IMR-90 (cell line): ENCODE measurements around the gene TCF19. TPM values are rescaled to one million over a fixed set of nuclear protein-coding genes. Genes with fewer than 3 reads are reported as not detected.

Experiments used
- ATAC-seq: fragments of 200-7000 bp; cut with Tn5 transposase; 2 replicates; pipeline ENCODE4 v1.9.1; 2020; ENCODE audit warnings: low read depth, mild to moderate bottlenecking, moderate library complexity
- BruUV-seq: library from RNA; stranded (reverse); fragments of 400-500 nt; replicated peaks from 2 replicates; lab custom pipeline; 2021; lab: Mats Ljungman, UMichigan
- CTCF ChIA-PET: fragments of 300-600 bp; formaldehyde crosslinking; extraction: SDS; loops from one replicate; lab custom pipeline; 2021; ENCODE audit warnings: antibody characterized with exemption; lab: Yijun Ruan, JAX
- POLR2A ChIA-PET: fragments of 300-600 bp; sonication (Branson Sonifier 250); formaldehyde crosslinking; loops from one replicate; lab custom pipeline; 2022; ENCODE audit warnings: antibody characterized with exemption; ENCODE audit not compliant: unreplicated experiment; lab: Charles Lee
- DNase-seq: peaks from one replicate; pipeline ENCODE4 v3.0.0; 2013
- H2AFZ ChIP-seq: replicated peaks from 2 replicates; pipeline ENCODE3; 2013; ENCODE audit warnings: low read length, mild to moderate bottlenecking; ENCODE audit not compliant: poor library complexity
- H2AK5ac ChIP-seq: 2 replicates; pipeline ENCODE4 v1.6.1; 2013; ENCODE audit warnings: low read depth, low read length, inconsistent platforms
- H2AK9ac ChIP-seq: replicated peaks from 2 replicates; pipeline ENCODE3; 2013; ENCODE audit warnings: mild to moderate bottlenecking, low read depth, low read length, moderate library complexity; ENCODE audit not compliant: poor library complexity
- H2BK120ac ChIP-seq: 2 replicates; pipeline ENCODE4 v1.6.1; 2013; ENCODE audit warnings: low read depth, low read length, inconsistent platforms
- H2BK15ac ChIP-seq: 3 replicates; pipeline ENCODE4 v1.6.1; 2013; ENCODE audit warnings: low read depth, low read length, inconsistent platforms
- H2BK20ac ChIP-seq: 2 replicates; pipeline ENCODE4 v1.6.1; 2013; ENCODE audit warnings: low read depth, mild to moderate bottlenecking, inconsistent platforms, low read length, moderate library complexity
- H2BK5ac ChIP-seq: 2 replicates; pipeline ENCODE4 v1.6.1; 2013; ENCODE audit warnings: mild to moderate bottlenecking, low read depth, low read length, inconsistent platforms; ENCODE audit not compliant: poor library complexity, severe bottlenecking
- H3K14ac ChIP-seq: replicated peaks from 2 replicates; pipeline ENCODE4 v1.6.1; 2013; ENCODE audit warnings: low read depth, low read length, inconsistent platforms
- H3K18ac ChIP-seq: 2 replicates; pipeline ENCODE4 v1.6.1; 2013; ENCODE audit warnings: low read depth, low read length, control low read depth
- H3K23ac ChIP-seq: 2 replicates; pipeline ENCODE4 v1.6.1; 2013; ENCODE audit warnings: low read depth, low read length, inconsistent platforms
- H3K27ac ChIP-seq: 2 replicates; pipeline ENCODE4 v1.5.1; 2013; ENCODE audit warnings: mild to moderate bottlenecking, control low read depth, low read length; ENCODE audit not compliant: insufficient read depth
- H3K27me3 ChIP-seq: 2 replicates; pipeline ENCODE4 v1.6.1; 2013; ENCODE audit warnings: low read length; ENCODE audit not compliant: control insufficient read depth, insufficient read depth
- H3K36me3 ChIP-seq: 2 replicates; pipeline ENCODE4 v1.6.1; 2013; ENCODE audit warnings: low read length, mixed read lengths; ENCODE audit not compliant: control insufficient read depth, insufficient read depth
- H3K4ac ChIP-seq: 2 replicates; pipeline ENCODE4 v1.6.1; 2013; ENCODE audit warnings: low read depth, low read length, inconsistent platforms
- H3K4me1 ChIP-seq: 2 replicates; pipeline ENCODE4 v1.6.1; 2013; ENCODE audit warnings: low read length, mixed read lengths; ENCODE audit not compliant: control insufficient read depth, insufficient read depth
- H3K4me2 ChIP-seq: 2 replicates; pipeline ENCODE4 v1.6.1; 2013; ENCODE audit warnings: low read depth, mild to moderate bottlenecking, control low read depth, low read length, moderate library complexity
- H3K4me3 ChIP-seq: 2 replicates; pipeline ENCODE4 v1.5.1; 2013; ENCODE audit warnings: low read depth, mild to moderate bottlenecking, control low read depth, low read length, moderate library complexity; ENCODE audit not compliant: insufficient read depth
- H3K56ac ChIP-seq: 2 replicates; pipeline ENCODE4 v1.6.1; 2013; ENCODE audit warnings: low read length, inconsistent platforms; ENCODE audit not compliant: insufficient read depth; ENCODE audit errors: extremely low read depth
- H3K79me1 ChIP-seq, 2 experiments: 2 replicates each; pipeline ENCODE4 v1.6.1; 2013; ENCODE audit warnings: low read length in 2 of 2, inconsistent platforms in 1 of 2, low read depth in 1 of 2
- H3K9ac ChIP-seq: 2 replicates; pipeline ENCODE4 v1.6.1; 2013; ENCODE audit warnings: low read depth, low read length, control low read depth
- H3K9me1 ChIP-seq: 2 replicates; pipeline ENCODE4 v1.6.1; 2013; ENCODE audit warnings: low read length, inconsistent platforms; ENCODE audit not compliant: insufficient read depth
- H3K9me3 ChIP-seq: 2 replicates; pipeline ENCODE4 v1.6.1; 2013; ENCODE audit warnings: low read length; ENCODE audit not compliant: control insufficient read depth, insufficient read depth
- H4K20me1 ChIP-seq: 2 replicates; pipeline ENCODE4 v1.6.1; 2013; ENCODE audit warnings: low read length, inconsistent platforms; ENCODE audit not compliant: insufficient read depth
- H4K5ac ChIP-seq: 2 replicates; pipeline ENCODE4 v1.6.1; 2013; ENCODE audit warnings: mild to moderate bottlenecking, low read depth, low read length, control low read depth
- H4K8ac ChIP-seq, 2 experiments: 2 replicates each; pipeline ENCODE4 v1.6.1; 2013; ENCODE audit warnings: low read depth in 2 of 2, low read length in 2 of 2, control low read depth in 1 of 2, inconsistent platforms in 1 of 2
- H4K91ac ChIP-seq: 2 replicates; pipeline ENCODE4 v1.6.1; 2013; ENCODE audit warnings: low read depth, low read length, inconsistent platforms; ENCODE audit not compliant: insufficient read depth
- BHLHE40 ChIP-seq: fragments of 150-350 bp; IDR thresholded peaks from 2 replicates; pipeline ENCODE4 v1.6.1; 2016; ENCODE audit warnings: mild to moderate bottlenecking, low read depth, low read length
- CHD1 ChIP-seq: IDR thresholded peaks from 2 replicates; pipeline ENCODE4 v1.6.1; 2012; ENCODE audit warnings: low read depth, low read length, improper control_type of control experiment
- ELK1 ChIP-seq: fragments of 150-350 bp; IDR thresholded peaks from 2 replicates; pipeline ENCODE4 v1.6.1; 2016; ENCODE audit warnings: low read depth, mild to moderate bottlenecking, low read length, moderate library complexity, borderline replicate concordance
- FOS ChIP-seq: fragments of 150-350 bp; IDR thresholded peaks from 2 replicates; pipeline ENCODE4 v1.6.1; 2016; ENCODE audit warnings: low read depth, low read length
- MAFK ChIP-seq: IDR thresholded peaks from 2 replicates; pipeline ENCODE4 v1.6.1; 2012; ENCODE audit warnings: low read depth, low read length, improper control_type of control experiment
- MAZ ChIP-seq: IDR thresholded peaks from 2 replicates; pipeline ENCODE4 v1.6.1; 2012; ENCODE audit warnings: low read depth, mild to moderate bottlenecking, low read length, improper control_type of control experiment, moderate library complexity, borderline replicate concordance
- NFE2L2 ChIP-seq: fragments of 150-350 bp; IDR thresholded peaks from 2 replicates; pipeline ENCODE4 v1.6.1; 2016; ENCODE audit warnings: low read depth, mild to moderate bottlenecking, low read length
- POLR2A ChIP-seq: IDR thresholded peaks from 2 replicates; pipeline ENCODE4 v1.6.1; 2012; ENCODE audit warnings: mild to moderate bottlenecking, low read depth, low read length
- WGBS, 2 experiments: methylation state at CpG; one replicate each; pipeline versions ENCODE4 v1.1.5 to v1.1.7; 2013; ENCODE audit warnings: missing lambda C conversion rate in 2 of 2; ENCODE audit not compliant: insufficient read length in 1 of 2; ENCODE audit errors: extremely low coverage in 2 of 2; 5-methylcytosine and 5-hydroxymethylcytosine counted together
- dilution Hi-C: fragments of 300-500 bp; cut with HindIII; formaldehyde crosslinking; loops from one replicate; pipeline ENCODE4 v1.14.3; 2018; ENCODE audit warnings: low sequenced_read_pairs; ENCODE audit not compliant: unreplicated experiment
- in situ Hi-C: fragments of 300-500 bp; cut with MboI; formaldehyde crosslinking; loops from 3 replicates; pipeline ENCODE4 v1.14.3; 2019; ENCODE audit warnings: low sequenced_read_pairs, inconsistent platforms, mixed read lengths
- intact Hi-C: fragments of 100-400 bp; cut with micrococcal nuclease; formaldehyde crosslinking; loops from 2 replicates; pipeline ENCODE4 v1.10.0; 2022
- polyA plus RNA-seq, 3 experiments: library from polyadenylated mRNA; depleted of rRNA; stranded (reverse); fragments of >200 nt; gene quantifications; 2 replicates each; pipeline ENCODE4 v1.2.3, GENCODE V29; 2012; ENCODE audit warnings: low replicate concordance in 1 of 3
- total RNA-seq: library from RNA; depleted of rRNA; stranded (reverse); fragments of >200 nt; gene quantifications from 2 replicates; pipeline ENCODE4 v1.2.3, GENCODE V29; 2012

The TCF19 gene
- total and polyA plus RNA-seq, 2 of the 4 experiments (the other 2 are of a cell fraction): 13.1 to 14.2 TPM

DNA sequence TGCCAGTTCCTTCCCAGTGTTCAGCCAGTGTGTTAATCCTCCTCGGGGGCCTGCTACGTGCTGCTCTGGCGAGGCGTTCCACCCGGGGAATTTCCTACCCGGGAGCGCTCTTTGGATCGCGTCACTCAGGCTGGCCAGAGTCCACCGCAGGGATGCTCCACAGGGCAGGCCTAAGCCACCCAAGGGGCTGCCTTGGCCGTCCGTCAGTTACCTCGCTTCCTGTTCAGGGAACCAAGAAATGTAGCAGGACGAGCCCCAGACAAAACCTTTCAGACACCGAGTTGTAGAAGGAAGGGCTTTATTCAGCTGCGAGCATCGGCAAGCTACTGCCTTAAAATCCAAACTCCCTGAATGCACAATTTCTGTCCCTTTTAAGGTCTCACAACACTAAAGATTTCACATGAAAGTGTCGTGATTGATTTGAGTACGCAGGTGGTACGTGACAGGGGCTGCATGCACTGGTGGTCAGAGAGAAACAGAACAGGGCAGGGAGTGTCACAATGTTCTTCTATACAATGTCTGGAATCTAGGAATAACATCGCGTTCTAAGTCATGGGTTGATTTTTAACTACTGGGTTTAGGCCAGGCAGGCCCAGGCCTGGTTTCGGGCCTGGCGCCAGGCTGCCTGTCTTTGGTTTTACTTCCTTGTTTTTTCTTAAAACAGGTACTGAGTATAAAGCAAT is 27.8 kb downstream of the TCF19 start:
- no peak overlapping the region for H3K23ac ChIP-seq
- H3K4ac ChIP-seq: no peak overlapping the region
- H2AFZ ChIP-seq: no peak overlapping the region
- ChIA-PET POLR2A (interaction anchor here (0.9 kb wide), 1 partner anchor 36 kb away, joined by 18 read pairs; no protein-coding TSS in a partner anchor), CTCF (interaction anchor here (1.0 kb wide), 1 partner anchor 21 kb away, joined by 3 read pairs; no protein-coding TSS in a partner anchor)
- H3K9me1 ChIP-seq: no peaks in the 10 kb centered on the region
- intact Hi-C loops: no loop called here
- no peak overlapping the region for H3K4me2 ChIP-seq
- H4K91ac ChIP-seq: no peak overlapping the region
- H3K36me3 ChIP-seq: no peaks in the 10 kb centered on the region
- no peak overlapping the region for H4K8ac ChIP-seq
- H2AK5ac ChIP-seq: no peak overlapping the region
- no peak for TF ChIP-seq NFE2L2
- TF ChIP-seq MAZ: no peak
- no peak for TF ChIP-seq BHLHE40
- no peak for TF ChIP-seq MAFK
- TF ChIP-seq FOS: no peak
- TF ChIP-seq ELK1: no peak
- no peak for TF ChIP-seq POLR2A
- TF ChIP-seq CHD1: no peak
- in situ Hi-C loops: no loop called here
- dilution Hi-C loops: no loop called here
- no peak overlapping the region for H2BK15ac ChIP-seq
- H4K5ac ChIP-seq: no peak overlapping the region
- WGBS, 2 experiments: 93% methylated on average over 10 of the region's 24 CpGs; no CpG with 5 or more reads in 1 of the 2 experiments
- no peak overlapping the region for H3K4me3 ChIP-seq
- H3K14ac ChIP-seq: no peak overlapping the region
- H3K27ac ChIP-seq: no peak overlapping the region
- no TSS peak for BruUV-seq
- H2BK120ac ChIP-seq: no peak overlapping the region
- H3K9ac ChIP-seq: no peak overlapping the region
- DNase-seq (no peak), ATAC-seq (no peak)
- H4K20me1 ChIP-seq: no peaks in the 10 kb centered on the region
- H3K9me3 ChIP-seq: no peaks in the 10 kb centered on the region
- no peaks in the 10 kb centered on the region for H3K4me1 ChIP-seq
- H2AK9ac ChIP-seq: no peak overlapping the region
- no peak overlapping the region for H2BK5ac ChIP-seq
- H2BK20ac ChIP-seq: no peak overlapping the region
- no peak overlapping the region for H3K18ac ChIP-seq
- no peaks in the 10 kb centered on the region for H3K27me3 ChIP-seq
- H3K79me1 ChIP-seq: no peaks in the 10 kb centered on the region
- no peak overlapping the region for H3K56ac ChIP-seq
